WTC11 (cell line): ENCODE results near the gene DDX10.

Experiments
- CREB1 ChIP-seq: sonication (generic); formaldehyde crosslinking; IDR thresholded peaks from 2 replicates; pipeline ENCODE4 v1.8.0; 2023; ENCODE audit warnings: mild to moderate bottlenecking, missing genetic modification reagents
- ESRRA ChIP-seq: sonication (generic); formaldehyde crosslinking; IDR thresholded peaks from 2 replicates; pipeline ENCODE4 v1.8.1; 2022; ENCODE audit warnings: mild to moderate bottlenecking, missing genetic modification reagents, borderline replicate concordance
- FOXK1 ChIP-seq: sonication (generic); formaldehyde crosslinking; IDR thresholded peaks from 2 replicates; pipeline ENCODE4 v1.8.0; 2022; ENCODE audit warnings: mild to moderate bottlenecking, moderate library complexity, missing genetic modification reagents
- MYBL2 ChIP-seq: sonication (generic); formaldehyde crosslinking; IDR thresholded peaks from 2 replicates; pipeline ENCODE4 v1.8.1; 2023; ENCODE audit warnings: mild to moderate bottlenecking, moderate library complexity, missing genetic modification reagents
- PRDM15 ChIP-seq: sonication (generic); formaldehyde crosslinking; IDR thresholded peaks from 2 replicates; pipeline ENCODE4 v1.8.0; 2022; ENCODE audit warnings: missing genetic modification reagents
- SP1 ChIP-seq: sonication (generic); formaldehyde crosslinking; conservative IDR thresholded peaks from 2 replicates; pipeline ENCODE4 v1.8.1; 2022; ENCODE audit warnings: missing genetic modification reagents
- TCF7 ChIP-seq: sonication (generic); formaldehyde crosslinking; IDR thresholded peaks from 2 replicates; pipeline ENCODE4 v1.8.0; 2022; ENCODE audit warnings: mild to moderate bottlenecking, low read depth, missing genetic modification reagents, moderate library complexity
- ZNF423 ChIP-seq: fragments of 250-450 bp; sonication (Bioruptor Pico); IDR thresholded peaks from 2 replicates; pipeline ENCODE4 v2.1.2; 2022; ENCODE audit warnings: mild to moderate bottlenecking, moderate library complexity

GRCh38 chr11:108909921-108910320, 245.1 kb downstream of the DDX10 start:
- TF ChIP-seq SP1 (CRISPR knock-in tag): no peak
- TF ChIP-seq TCF7 (CRISPR knock-in tag): no peak
- no peak for TF ChIP-seq CREB1
- TF ChIP-seq FOXK1 (CRISPR knock-in tag): no peak
- TF ChIP-seq ZNF423: no peak
- no peak for TF ChIP-seq MYBL2
- no peak for TF ChIP-seq PRDM15 (CRISPR knock-in tag)
- no peak for TF ChIP-seq ESRRA (CRISPR knock-in tag)
